ENCODE results near the gene TENM4. TPM values are rescaled to one million over a fixed set of nuclear protein-coding genes. Genes with fewer than 3 reads are reported as not detected.
A peak's percentile ranks its signal among the peaks of the same experiment; 100 is the strongest.

Gene TENM4
- polyA plus RNA-seq, 4 donors, result 21.0 to 31.9 (median 23.1) TPM

GRCh38 chr11:79100093-79100910 lies 340.5 kb downstream of the TENM4 start:
- no peak for DNase-seq (ENCODE audit: low read depth in 4 of 4, low spot score in 3 of 4)

- DNase-seq (ENCODE audit: low read depth in 4 of 4, low spot score in 3 of 4), result no peak
Observed at GRCh38 chr11:79098146-79098545, 342.7 kb downstream of the TENM4 start.

GRCh38 chr11:79097246-79097875 lies 343.5 kb downstream of the TENM4 start:
- no peak for DNase-seq (ENCODE audit: low read depth in 4 of 4, low spot score in 3 of 4)

- DNase-seq (ENCODE audit: low read depth in 4 of 4, low spot score in 3 of 4), result no peak
Observed at GRCh38 chr11:79095424-79095823, 345.4 kb downstream of the TENM4 start.

GRCh38 chr11:79094616-79095015 lies 346.2 kb downstream of the TENM4 start:
- DNase-seq (ENCODE audit: low read depth in 4 of 4, low spot score in 3 of 4), result peak in 1 of 4 donors; percentile 65

GRCh38 chr11:79092791-79093353 lies 348.0 kb downstream of the TENM4 start:
- DNase-seq (ENCODE audit: low read depth in 4 of 4, low spot score in 3 of 4), result no peak

GRCh38 chr11:79090191-79090705 lies 350.6 kb downstream of the TENM4 start:
- DNase-seq (ENCODE audit: low read depth in 4 of 4, low spot score in 3 of 4), result no peak

GRCh38 chr11:79089601-79090000 lies 351.2 kb downstream of the TENM4 start:
- no peak for DNase-seq (ENCODE audit: low read depth in 4 of 4, low spot score in 3 of 4)

GRCh38 chr11:79088967-79089366 lies 351.9 kb downstream of the TENM4 start:
- no peak for DNase-seq (ENCODE audit: low read depth in 4 of 4, low spot score in 3 of 4)

- DNase-seq (ENCODE audit: low read depth in 4 of 4, low spot score in 3 of 4), result no peak
Observed at GRCh38 chr11:79087961-79088318, 352.9 kb downstream of the TENM4 start.

- DNase-seq (ENCODE audit: low read depth in 4 of 4, low spot score in 3 of 4), result peak in 1 of 4 donors; percentile 53
Observed at GRCh38 chr11:79087238-79087960, 353.4 kb downstream of the TENM4 start.

- no peak for DNase-seq (ENCODE audit: low read depth in 4 of 4, low spot score in 3 of 4)
Observed at GRCh38 chr11:79086056-79086455, 354.8 kb downstream of the TENM4 start.

- DNase-seq (ENCODE audit: low read depth in 4 of 4, low spot score in 3 of 4), result no peak
Observed at GRCh38 chr11:79084382-79084781, 356.4 kb downstream of the TENM4 start.

GRCh38 chr11:79083352-79083751 lies 357.5 kb downstream of the TENM4 start:
- DNase-seq (ENCODE audit: low read depth in 4 of 4, low spot score in 3 of 4), result no peak

GRCh38 chr11:79082907-79083306 lies 357.9 kb downstream of the TENM4 start:
- DNase-seq (ENCODE audit: low read depth in 4 of 4, low spot score in 3 of 4), result no peak

- DNase-seq (ENCODE audit: low read depth in 4 of 4, low spot score in 3 of 4), result no peak
Observed at GRCh38 chr11:79082280-79082679, 358.6 kb downstream of the TENM4 start.

- DNase-seq (ENCODE audit: low read depth in 4 of 4, low spot score in 3 of 4), result no peak
Observed at GRCh38 chr11:79081471-79082031, 359.3 kb downstream of the TENM4 start.

GRCh38 chr11:79080551-79080950 lies 360.3 kb downstream of the TENM4 start:
- no peak for DNase-seq (ENCODE audit: low read depth in 4 of 4, low spot score in 3 of 4)

GRCh38 chr11:79078999-79079398 lies 361.8 kb downstream of the TENM4 start:
- DNase-seq (ENCODE audit: low read depth in 4 of 4, low spot score in 3 of 4), result no peak

- DNase-seq (ENCODE audit: low read depth in 4 of 4, low spot score in 3 of 4), result no peak
Observed at GRCh38 chr11:79078456-79078855, 362.4 kb downstream of the TENM4 start.

All from left renal pelvis (tissue), 4 donors.